Neural cell (in vitro differentiated cells): ENCODE measurements around the gene CASKIN1. TPM values are rescaled to one million over a fixed set of nuclear protein-coding genes. Genes with fewer than 3 reads are reported as not detected.

Source experiments
- H2AFZ ChIP-seq: fragments of 200-600, 300-800 bp; sonication (generic), shearing (Covaris generic); 2 replicates; pipeline ENCODE4 v1.6.0; 2014; ENCODE audit warnings: low read depth, mild to moderate bottlenecking, antibody characterized with exemption, low read length, moderate library complexity
- H3F3A ChIP-seq: fragments of 200-600 bp; shearing (Covaris generic); 2 replicates; pipeline ENCODE4 v1.6.1; 2016; ENCODE audit warnings: mild to moderate bottlenecking, moderate library complexity, mixed read lengths, antibody characterized with exemption, low read length; ENCODE audit not compliant: insufficient read depth, poor library complexity, severe bottlenecking
- H3K27ac ChIP-seq: fragments of 200-600, 300-800 bp; sonication (generic), shearing (Covaris generic); 2 replicates; pipeline ENCODE4 v1.5.1; 2014; ENCODE audit warnings: mild to moderate bottlenecking, low read length, moderate library complexity
- H3K27me3 ChIP-seq: fragments of 300-800, 200-600 bp; sonication (generic), shearing (Covaris generic); 2 replicates; pipeline ENCODE4 v1.6.0; 2014; ENCODE audit warnings: mild to moderate bottlenecking, low read depth, low read length, moderate library complexity; ENCODE audit not compliant: insufficient read depth
- H3K36me3 ChIP-seq: fragments of 300-800, 200-600 bp; sonication (generic), shearing (Covaris generic); 2 replicates; pipeline ENCODE4 v1.5.1; 2014; ENCODE audit warnings: mild to moderate bottlenecking, antibody characterized with exemption, low read length, moderate library complexity; ENCODE audit not compliant: insufficient read depth
- H3K4me2 ChIP-seq: fragments of 300-800, 200-600 bp; sonication (generic), shearing (Covaris generic); 2 replicates; pipeline ENCODE4 v1.6.0; 2014; ENCODE audit warnings: mild to moderate bottlenecking, low read length
- H3K4me3 ChIP-seq: fragments of 300-800, 200-600 bp; sonication (generic), shearing (Covaris generic); 2 replicates; pipeline ENCODE4 v1.5.1; 2014; ENCODE audit warnings: mild to moderate bottlenecking, low read length, moderate library complexity
- H3K79me2 ChIP-seq: fragments of 200-600 bp; shearing (Covaris generic); replicated peaks from 2 replicates; pipeline ENCODE4 v1.6.0; 2014; ENCODE audit warnings: mild to moderate bottlenecking, low read length, moderate library complexity; ENCODE audit not compliant: insufficient read depth
- H3K9ac ChIP-seq: fragments of 300-800, 200-600 bp; sonication (generic), shearing (Covaris generic); 2 replicates; pipeline ENCODE4 v1.6.1; 2016; ENCODE audit warnings: mild to moderate bottlenecking, low read length, mixed read lengths
- H3K9me2 ChIP-seq: fragments of 200-600 bp; shearing (Covaris generic); 2 replicates; pipeline ENCODE4 v1.6.1; 2016; ENCODE audit warnings: mild to moderate bottlenecking, low read length, mixed read lengths; ENCODE audit not compliant: insufficient read depth
- H3K9me3 ChIP-seq: fragments of 200-600, 300-800 bp; sonication (generic), shearing (Covaris generic); 2 replicates; pipeline ENCODE4 v1.6.1; 2016; ENCODE audit warnings: mild to moderate bottlenecking, mixed run types, low read length, moderate library complexity, mixed read lengths
- H4K20me1 ChIP-seq: fragments of 200-600 bp; shearing (Covaris generic); 2 replicates; pipeline ENCODE4 v1.6.1; 2016; ENCODE audit warnings: mild to moderate bottlenecking, mixed run types; ENCODE audit not compliant: insufficient read depth
- CTCF ChIP-seq: fragments of 450-650 bp; IDR thresholded peaks from 2 replicates; pipeline ENCODE4 v1.5.1; 2014; ENCODE audit warnings: antibody characterized with exemption, mild to moderate bottlenecking, moderate library complexity; ENCODE audit not compliant: poor library complexity, severe bottlenecking
- EP300 ChIP-seq: fragments of 450-650 bp; conservative IDR thresholded peaks from 2 replicates; pipeline ENCODE4 v1.6.1; 2014; ENCODE audit warnings: antibody characterized with exemption, mild to moderate bottlenecking, moderate library complexity; ENCODE audit not compliant: poor library complexity, severe bottlenecking
- EZH2 ChIP-seq: fragments of 200-600, 300-800 bp; shearing (Covaris generic), sonication (generic); IDR thresholded peaks from 2 replicates; pipeline ENCODE4 v1.6.1; 2014; ENCODE audit warnings: antibody characterized with exemption, low read length, borderline replicate concordance, mild to moderate bottlenecking; ENCODE audit not compliant: insufficient read depth, poor library complexity, severe bottlenecking
- MXI1 ChIP-seq: fragments of 450-650 bp; conservative IDR thresholded peaks from 2 replicates; pipeline ENCODE4 v1.6.1; 2014; ENCODE audit warnings: antibody characterized with exemption, mild to moderate bottlenecking; ENCODE audit not compliant: poor library complexity, severe bottlenecking
- POLR2AphosphoS5 ChIP-seq: IDR thresholded peaks from 2 replicates; pipeline ENCODE4 v1.6.1; 2012
- RAD21 ChIP-seq: fragments of 450-650 bp; conservative IDR thresholded peaks from 2 replicates; pipeline ENCODE4 v1.6.1; 2014; ENCODE audit warnings: antibody characterized with exemption, mild to moderate bottlenecking, moderate library complexity
- REST ChIP-seq: IDR thresholded peaks from 2 replicates; pipeline ENCODE4 v1.6.1; 2012; ENCODE audit warnings: borderline replicate concordance
- SMC3 ChIP-seq: fragments of 450-650 bp; conservative IDR thresholded peaks from 2 replicates; pipeline ENCODE4 v1.6.1; 2014; ENCODE audit warnings: antibody characterized with exemption, mild to moderate bottlenecking, moderate library complexity; ENCODE audit not compliant: poor library complexity
- TAF1 ChIP-seq: IDR thresholded peaks from 2 replicates; pipeline ENCODE4 v1.6.1; 2012; ENCODE audit warnings: low read depth
- polyA plus RNA-seq: library from polyadenylated mRNA; depleted of rRNA; stranded (reverse); fragments of >200 nt; gene quantifications from 2 replicates; pipeline ENCODE4 v1.2.3, GENCODE V29; 2014

Gene CASKIN1
- polyA plus RNA-seq, 1 donor from 2014 or later, result 10.3 TPM

- H3K9ac ChIP-seq, result no peak overlapping the region
- no peaks in the 10 kb centered on the region for H3K9me2 ChIP-seq
- H3K79me2 ChIP-seq, result no peaks in the 10 kb centered on the region
- H3K4me3 ChIP-seq, result no peak overlapping the region
- H3F3A ChIP-seq, result no peaks in the 10 kb centered on the region
- H3K9me3 ChIP-seq, result no peaks in the 10 kb centered on the region
- no peaks in the 10 kb centered on the region for H4K20me1 ChIP-seq
- H3K36me3 ChIP-seq, result no peaks in the 10 kb centered on the region
- no peak overlapping the region for H2AFZ ChIP-seq
- no peak overlapping the region for H3K27ac ChIP-seq
- TF ChIP-seq RAD21 (no peak), TAF1 (no peak), CTCF (no peak), EP300 (no peak), SMC3 (no peak), MXI1 (no peak), POLR2AphosphoS5 (no peak), REST (no peak)
- no peaks in the 10 kb centered on the region for H3K27me3 ChIP-seq
- H3K4me2 ChIP-seq, result no peak overlapping the region
Measured at GRCh38 chr16:2172688-2173335, 23.6 kb downstream of the CASKIN1 start.

DNA sequence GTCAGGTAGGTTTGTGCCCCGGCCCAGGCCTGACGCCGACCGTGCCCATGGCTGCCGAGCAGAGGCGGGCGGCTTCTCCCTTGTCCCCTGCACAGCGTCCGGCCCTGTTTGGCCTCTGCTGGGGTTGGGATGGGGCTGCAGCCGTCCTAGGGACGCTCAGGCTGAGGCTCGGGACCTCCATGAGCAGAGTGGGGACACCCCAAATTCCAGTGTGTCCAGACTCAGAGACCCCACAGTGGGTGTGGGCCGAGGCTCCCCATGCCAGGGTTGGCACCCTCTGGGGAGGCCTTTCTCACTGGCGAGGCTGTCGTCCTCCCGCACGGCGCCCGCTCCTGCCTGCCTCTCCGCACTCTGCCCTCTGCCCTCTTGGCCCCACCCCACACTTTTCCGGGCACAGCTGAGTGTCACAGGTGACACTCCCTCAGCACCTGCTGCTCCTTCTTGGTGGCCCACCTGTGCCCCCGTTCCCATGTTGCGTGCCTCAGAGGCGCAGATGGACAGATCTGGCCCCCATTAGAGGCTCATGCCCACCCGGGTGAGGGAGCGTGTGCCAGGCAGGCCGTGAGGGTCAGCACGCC is 24.7 kb downstream of the CASKIN1 start:
- no peaks in the 10 kb centered on the region for H3K79me2 ChIP-seq
- H3K4me2 ChIP-seq, result no peak overlapping the region
- no peak overlapping the region for H3K27ac ChIP-seq
- H3F3A ChIP-seq, result no peaks in the 10 kb centered on the region
- TF ChIP-seq REST (no peak), TAF1 (no peak), POLR2AphosphoS5 (no peak), RAD21 (no peak), SMC3 (no peak), CTCF (no peak), MXI1 (no peak), EZH2 (no peak), EP300 (no peak)
- H4K20me1 ChIP-seq, result no peaks in the 10 kb centered on the region
- no peaks in the 10 kb centered on the region for H3K27me3 ChIP-seq
- no peak overlapping the region for H3K9ac ChIP-seq
- no peaks in the 10 kb centered on the region for H3K36me3 ChIP-seq
- H2AFZ ChIP-seq, result no peak overlapping the region
- no peak overlapping the region for H3K4me3 ChIP-seq
- no peaks in the 10 kb centered on the region for H3K9me3 ChIP-seq
- H3K9me2 ChIP-seq, result no peaks in the 10 kb centered on the region
